HG03159 (cell line): Measurements from ENCODE around the gene RPL39L.

Experiments used
- ATAC-seq: cut with Tn5 transposase; IDR thresholded peaks from one replicate; pipeline ENCODE4 v1.9.1; 2021; ENCODE audit warnings: mild to moderate bottlenecking, moderate library complexity; ENCODE audit not compliant: unreplicated experiment

RPL39L gene

GRCh38 chr3:187101184-187102072, 37.9 kb downstream of the RPL39L start:
- no peak for ATAC-seq

GRCh38 chr3:187098923-187099512, 40.3 kb downstream of the RPL39L start:
- no peak for ATAC-seq

- no peak for ATAC-seq
Observed at GRCh38 chr3:187093320-187093719, 46.0 kb downstream of the RPL39L start.

- ATAC-seq, result no peak
Observed at GRCh38 chr3:187088701-187089100, 50.6 kb downstream of the RPL39L start.

- no peak for ATAC-seq
Observed at GRCh38 chr3:187086831-187087230, 52.5 kb downstream of the RPL39L start.

GRCh38 chr3:187085933-187086332, 53.4 kb downstream of the RPL39L start:
- no peak for ATAC-seq

- no peak for ATAC-seq
Observed at GRCh38 chr3:187085021-187085666, 54.2 kb downstream of the RPL39L start.

- no peak for ATAC-seq
Observed at GRCh38 chr3:187084580-187084979, 54.7 kb downstream of the RPL39L start.

- no peak for ATAC-seq
Observed at GRCh38 chr3:187084126-187084525, 55.2 kb downstream of the RPL39L start.

- ATAC-seq, result no peak
Observed at GRCh38 chr3:187082758-187083375, 56.4 kb downstream of the RPL39L start.

- ATAC-seq, result no peak
Observed at GRCh38 chr3:187080799-187081450, 58.4 kb downstream of the RPL39L start.

GRCh38 chr3:187079090-187080022, 59.9 kb downstream of the RPL39L start:
- ATAC-seq, result no peak

- no peak for ATAC-seq
Observed at GRCh38 chr3:187077537-187077936, 61.8 kb downstream of the RPL39L start.

- no peak for ATAC-seq
Observed at GRCh38 chr3:187077085-187077484, 62.2 kb downstream of the RPL39L start.

GRCh38 chr3:187076297-187076696, 63.0 kb downstream of the RPL39L start:
- ATAC-seq, result no peak

- no peak for ATAC-seq
Observed at GRCh38 chr3:187074846-187075245, 64.5 kb downstream of the RPL39L start.

GRCh38 chr3:187073581-187074098, 65.7 kb downstream of the RPL39L start:
- no peak for ATAC-seq

GRCh38 chr3:187072511-187072910, 66.8 kb downstream of the RPL39L start:
- ATAC-seq, result no peak

- no peak for ATAC-seq
Observed at GRCh38 chr3:187072102-187072501, 67.2 kb downstream of the RPL39L start.
